ENCODE measurements around the gene HNRNPUL1. TPM values are rescaled to one million over a fixed set of nuclear protein-coding genes. Genes with fewer than 3 reads are reported as not detected.
A peak's percentile ranks its signal among the peaks of the same experiment; 100 is the strongest.

The HNRNPUL1 gene
- total RNA-seq, 1 donor from 2014 or later, result 244 TPM

- peak overlapping the region; percentile 100 for H3K4me3 Mint-ChIP-seq
- peaks cover 14% of the 10 kb centered on the region for H3K36me3 Mint-ChIP-seq
- H3K27me3 Mint-ChIP-seq, result no peaks in the 10 kb centered on the region
- peak; percentile 99 for TF ChIP-seq CTCF (conservative IDR thresholded peaks at IDR 0.05)
- peaks cover 34% of the 10 kb centered on the region for H3K4me1 Mint-ChIP-seq (ENCODE audit: unreplicated experiment)
- H3K9me3 Mint-ChIP-seq, result no peaks in the 10 kb centered on the region
- DNase-seq (ENCODE audit: extremely low spot score, unreplicated experiment), result peak; percentile 93
- peak overlapping the region; percentile 96 for H3K27ac Mint-ChIP-seq
Observed at GRCh38 chr19:41308450-41309179, 44.4 kb downstream of the HNRNPUL1 start.

- Mint-ChIP-seq H3K9me3 (no peaks in the 10 kb centered on the region), H3K27ac (peak overlapping the region; percentile 96), H3K4me1 (ENCODE audit: unreplicated experiment) (peaks cover 35% of the 10 kb centered on the region), H3K4me3 (peak overlapping the region; percentile 100), H3K36me3 (peaks cover 11% of the 10 kb centered on the region), H3K27me3 (no peaks in the 10 kb centered on the region)
- no peak for TF ChIP-seq CTCF (conservative IDR thresholded peaks at IDR 0.05)
- DNase-seq (ENCODE audit: extremely low spot score, unreplicated experiment), result no peak
Observed at GRCh38 chr19:41309180-41310032, 45.2 kb downstream of the HNRNPUL1 start.

- Mint-ChIP-seq H3K9me3 (no peaks in the 10 kb centered on the region), H3K27ac (peak within 1 kb of the TSS; percentile 96), H3K4me3 (peak within 1 kb of the TSS; percentile 100), H3K4me1 (ENCODE audit: unreplicated experiment) (peaks cover 35% of the 10 kb centered on the region), H3K27me3 (no peaks in the 10 kb centered on the region), H3K36me3 (peaks cover 11% of the 10 kb centered on the region)
- DNase-seq (ENCODE audit: extremely low spot score, unreplicated experiment), result peak; percentile 90
- no peak for TF ChIP-seq CTCF (conservative IDR thresholded peaks at IDR 0.05)
Observed at GRCh38 chr19:41310033-41310831, 46.1 kb downstream of the HNRNPUL1 start, which contains the start of gene CCDC97. Gene CCDC97, plus strand, starts transcription at chr19:41310172. Its CDS starts 139 bp downstream, at chr19:41310311.

GRCh38 chr19:41311072-41311471 is 46.9 kb downstream of the HNRNPUL1 start:
- peak overlapping the region; percentile 96 for H3K27ac Mint-ChIP-seq
- H3K36me3 Mint-ChIP-seq, result peaks cover 13% of the 10 kb centered on the region
- H3K9me3 Mint-ChIP-seq, result no peaks in the 10 kb centered on the region
- TF ChIP-seq CTCF (conservative IDR thresholded peaks at IDR 0.05), result no peak
- no peaks in the 10 kb centered on the region for H3K27me3 Mint-ChIP-seq
- peaks cover 35% of the 10 kb centered on the region for H3K4me1 Mint-ChIP-seq (ENCODE audit: unreplicated experiment)
- no peak for DNase-seq (ENCODE audit: extremely low spot score, unreplicated experiment)
- H3K4me3 Mint-ChIP-seq, result peak overlapping the region; percentile 100

- peak overlapping the region; percentile 64 for H3K27ac Mint-ChIP-seq
- peak overlapping the region; percentile 100 for H3K4me3 Mint-ChIP-seq
- TF ChIP-seq CTCF (conservative IDR thresholded peaks at IDR 0.05), result no peak
- no peak for DNase-seq (ENCODE audit: extremely low spot score, unreplicated experiment)
- no peaks in the 10 kb centered on the region for H3K27me3 Mint-ChIP-seq
- H3K9me3 Mint-ChIP-seq, result no peaks in the 10 kb centered on the region
- peaks cover 15% of the 10 kb centered on the region for H3K36me3 Mint-ChIP-seq
- peaks cover 35% of the 10 kb centered on the region for H3K4me1 Mint-ChIP-seq (ENCODE audit: unreplicated experiment)
Observed at GRCh38 chr19:41311613-41312012, 47.4 kb downstream of the HNRNPUL1 start.

All from type B pancreatic cell (in vitro differentiated cells).